Measurements from ENCODE around the gene UBE3B.
A peak's percentile ranks its signal among the peaks of the same experiment; 100 is the strongest.
"Not testable (repeated sequence)": the region's sequence is repeated elsewhere in the genome, so short reads cannot be mapped to it uniquely, and the experiment has no call there.

UBE3B gene, protein sequence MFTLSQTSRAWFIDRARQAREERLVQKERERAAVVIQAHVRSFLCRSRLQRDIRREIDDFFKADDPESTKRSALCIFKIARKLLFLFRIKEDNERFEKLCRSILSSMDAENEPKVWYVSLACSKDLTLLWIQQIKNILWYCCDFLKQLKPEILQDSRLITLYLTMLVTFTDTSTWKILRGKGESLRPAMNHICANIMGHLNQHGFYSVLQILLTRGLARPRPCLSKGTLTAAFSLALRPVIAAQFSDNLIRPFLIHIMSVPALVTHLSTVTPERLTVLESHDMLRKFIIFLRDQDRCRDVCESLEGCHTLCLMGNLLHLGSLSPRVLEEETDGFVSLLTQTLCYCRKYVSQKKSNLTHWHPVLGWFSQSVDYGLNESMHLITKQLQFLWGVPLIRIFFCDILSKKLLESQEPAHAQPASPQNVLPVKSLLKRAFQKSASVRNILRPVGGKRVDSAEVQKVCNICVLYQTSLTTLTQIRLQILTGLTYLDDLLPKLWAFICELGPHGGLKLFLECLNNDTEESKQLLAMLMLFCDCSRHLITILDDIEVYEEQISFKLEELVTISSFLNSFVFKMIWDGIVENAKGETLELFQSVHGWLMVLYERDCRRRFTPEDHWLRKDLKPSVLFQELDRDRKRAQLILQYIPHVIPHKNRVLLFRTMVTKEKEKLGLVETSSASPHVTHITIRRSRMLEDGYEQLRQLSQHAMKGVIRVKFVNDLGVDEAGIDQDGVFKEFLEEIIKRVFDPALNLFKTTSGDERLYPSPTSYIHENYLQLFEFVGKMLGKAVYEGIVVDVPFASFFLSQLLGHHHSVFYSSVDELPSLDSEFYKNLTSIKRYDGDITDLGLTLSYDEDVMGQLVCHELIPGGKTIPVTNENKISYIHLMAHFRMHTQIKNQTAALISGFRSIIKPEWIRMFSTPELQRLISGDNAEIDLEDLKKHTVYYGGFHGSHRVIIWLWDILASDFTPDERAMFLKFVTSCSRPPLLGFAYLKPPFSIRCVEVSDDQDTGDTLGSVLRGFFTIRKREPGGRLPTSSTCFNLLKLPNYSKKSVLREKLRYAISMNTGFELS

DNA sequence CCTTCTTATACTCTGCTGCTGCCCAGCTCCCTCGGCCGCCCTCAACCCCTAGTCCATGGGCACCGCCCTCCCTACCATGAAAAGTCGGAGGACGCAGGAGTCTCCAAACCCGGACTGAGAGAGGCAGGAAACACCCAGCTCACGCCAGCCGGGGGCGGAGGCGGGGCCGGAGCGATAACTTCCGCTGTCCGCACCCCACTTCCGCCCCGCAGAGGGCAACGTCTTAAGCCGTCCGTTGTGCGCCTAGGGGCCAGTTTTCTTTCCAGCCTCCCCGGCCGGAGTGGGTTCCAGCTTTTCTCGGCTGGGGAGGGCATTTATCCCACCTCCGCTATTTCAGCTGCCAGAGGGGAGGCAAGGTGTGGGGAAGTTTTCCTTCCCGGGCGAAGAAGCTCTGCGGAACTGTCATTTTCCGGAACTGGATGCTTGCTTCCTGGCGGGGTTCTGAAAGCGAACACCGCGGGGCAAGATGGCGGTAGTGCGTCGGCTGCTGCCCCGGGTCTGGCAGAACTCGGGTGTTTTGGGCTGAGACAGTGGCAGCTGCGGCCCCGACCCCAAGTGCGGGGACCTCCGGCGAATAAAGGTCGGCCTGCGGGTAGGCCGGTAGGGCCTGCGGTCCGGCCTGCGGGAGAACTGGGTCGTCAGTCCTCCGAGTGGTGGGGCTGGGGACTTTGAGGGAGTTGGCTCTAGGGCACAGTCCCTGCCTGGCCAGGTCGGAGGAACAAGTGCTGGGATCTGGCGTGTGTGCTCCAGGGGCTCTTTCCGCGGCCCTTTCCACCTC, at the start of gene UBE3B, which contains the start of gene KCTD10:
Gene UBE3B, plus strand, starts transcription at position 450 of the 778 bp plus-strand sequence. CDS start 5,918 bp downstream, outside the sequence.
Gene KCTD10, minus strand, starts transcription at position 116 of the 778 bp plus-strand sequence. Its CDS starts 38 bp downstream, at position 78.
- DNase-seq: peak; percentile 91

DNA sequence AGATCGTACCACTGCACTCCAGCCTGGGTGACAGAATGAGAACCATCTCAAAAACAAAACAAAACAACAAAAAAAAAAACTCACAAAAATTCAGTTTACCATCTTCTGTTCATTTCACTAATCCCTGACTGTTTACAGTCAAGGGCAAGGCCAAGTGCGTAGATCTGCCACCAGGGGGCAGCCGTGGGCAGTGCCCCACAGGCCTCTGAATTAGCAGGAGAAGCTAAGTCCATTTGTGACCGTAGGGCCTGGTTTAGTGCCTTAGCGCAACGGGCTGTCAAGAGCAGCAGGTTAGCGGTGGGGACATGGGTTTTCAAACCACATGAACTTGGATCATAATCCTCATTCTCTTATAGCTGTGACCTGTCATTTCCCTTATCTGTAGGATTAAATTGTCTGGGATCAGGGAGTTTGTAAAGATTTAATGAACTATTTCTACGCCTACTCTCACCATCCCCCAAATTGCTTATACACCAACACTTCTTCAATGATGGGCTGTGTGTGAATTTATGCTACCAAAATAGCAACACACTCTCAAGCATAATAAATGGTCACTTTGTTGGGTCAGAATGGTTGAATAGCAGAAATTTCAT, 49.3 kb upstream of the UBE3B start:
- peak; percentile 86 for DNase-seq

GRCh38 chr12:109428804-109429203, 48.6 kb upstream of the UBE3B start:
- DNase-seq: not testable (repeated sequence)

GRCh38 chr12:109430244-109430643, 47.2 kb upstream of the UBE3B start:
- no peak for DNase-seq

- no peak for DNase-seq
Measured at GRCh38 chr12:109432431-109432830, 45.0 kb upstream of the UBE3B start.

- peak; percentile 32 for DNase-seq
Measured at GRCh38 chr12:109432842-109433304, 44.6 kb upstream of the UBE3B start.

GRCh38 chr12:109433618-109434017, 43.8 kb upstream of the UBE3B start:
- no peak for DNase-seq

DNA sequence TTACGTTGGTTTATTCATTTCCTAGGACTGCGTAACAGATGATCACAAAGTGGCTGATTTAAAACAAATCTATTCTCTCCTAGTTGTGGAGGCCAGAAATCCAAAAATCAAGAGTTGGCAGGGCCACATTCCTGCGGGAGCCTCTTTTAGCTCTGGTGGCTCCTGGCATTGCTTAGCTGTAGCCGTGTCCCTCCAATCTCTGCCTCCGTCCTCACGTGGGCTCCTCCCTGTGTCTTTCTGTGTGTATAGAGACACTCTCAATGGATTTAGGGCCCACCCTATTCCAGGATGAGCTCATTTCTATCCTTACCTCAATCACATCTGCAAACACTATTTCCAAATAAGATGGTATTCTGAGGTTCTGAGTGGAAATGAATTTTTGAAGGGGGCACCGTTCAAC, 42.9 kb upstream of the UBE3B start:
- DNase-seq: no peak

- DNase-seq: no peak
Measured at GRCh38 chr12:109435428-109436187, 41.8 kb upstream of the UBE3B start.

- no peak for DNase-seq
Measured at GRCh38 chr12:109436188-109436560, 41.3 kb upstream of the UBE3B start.

DNA sequence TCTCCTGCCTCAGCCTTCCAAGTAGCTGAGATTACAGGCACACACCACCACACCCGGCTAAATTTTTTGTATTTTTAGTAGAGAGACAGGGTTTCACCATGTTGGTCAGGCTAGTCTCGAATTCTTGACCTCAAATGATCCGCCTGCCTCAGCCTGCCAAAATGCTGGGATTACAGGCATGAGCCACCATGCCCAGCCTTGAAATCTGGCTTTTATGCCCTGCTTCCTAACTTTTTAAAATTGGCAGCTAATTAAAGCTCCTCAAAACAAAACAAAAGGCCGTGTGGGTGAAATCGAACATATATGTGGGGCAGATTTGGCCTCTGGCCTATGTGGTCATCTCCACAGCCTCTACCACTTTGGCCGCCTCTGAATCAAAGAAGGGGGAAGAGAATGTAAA, 38.3 kb upstream of the UBE3B start:
- no peak for DNase-seq

DNA sequence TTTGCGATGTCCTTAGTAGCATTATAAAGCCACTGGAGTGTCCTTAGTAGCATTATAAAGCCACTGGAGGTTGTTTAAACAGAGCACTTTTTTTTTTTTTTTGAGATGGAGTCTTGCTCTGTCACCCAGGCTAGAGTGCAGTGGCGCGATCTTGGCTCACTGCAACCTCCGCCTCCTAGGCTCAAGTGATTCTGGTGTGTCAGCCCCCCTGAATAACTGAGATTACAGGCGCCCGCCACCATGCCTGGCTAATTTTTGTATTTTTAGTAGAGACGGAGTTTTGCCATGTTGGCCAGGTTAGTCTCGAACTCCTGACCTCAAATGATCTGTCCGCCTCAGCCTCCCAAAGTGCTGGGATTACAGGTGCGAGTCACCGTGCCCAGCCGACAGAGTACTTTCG, 37.5 kb upstream of the UBE3B start:
- DNase-seq: not testable (repeated sequence)

GRCh38 chr12:109440851-109441490, 36.5 kb upstream of the UBE3B start:
- no peak for DNase-seq

GRCh38 chr12:109443794-109444193, 33.6 kb upstream of the UBE3B start:
- DNase-seq: no peak

DNA sequence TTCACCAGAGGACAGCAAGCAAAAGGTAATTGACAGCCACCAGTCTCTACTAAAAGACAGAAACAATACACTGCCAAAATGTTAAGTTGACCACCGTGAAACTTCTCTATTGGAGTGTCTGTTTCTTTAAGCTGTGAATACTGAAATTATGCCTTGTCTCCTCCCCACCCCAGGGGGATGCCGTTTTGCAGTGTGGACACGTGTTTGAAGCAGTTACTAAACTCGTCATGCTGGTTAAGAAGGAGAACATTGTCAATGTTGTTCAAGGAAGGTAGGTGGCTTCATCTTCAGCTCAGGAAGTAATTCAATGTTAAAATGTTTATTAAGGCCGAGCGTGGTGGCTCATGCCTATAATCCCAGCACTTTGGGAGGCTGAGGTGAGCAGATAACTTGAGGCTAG, 33.2 kb upstream of the UBE3B start:
- no peak for DNase-seq

DNA sequence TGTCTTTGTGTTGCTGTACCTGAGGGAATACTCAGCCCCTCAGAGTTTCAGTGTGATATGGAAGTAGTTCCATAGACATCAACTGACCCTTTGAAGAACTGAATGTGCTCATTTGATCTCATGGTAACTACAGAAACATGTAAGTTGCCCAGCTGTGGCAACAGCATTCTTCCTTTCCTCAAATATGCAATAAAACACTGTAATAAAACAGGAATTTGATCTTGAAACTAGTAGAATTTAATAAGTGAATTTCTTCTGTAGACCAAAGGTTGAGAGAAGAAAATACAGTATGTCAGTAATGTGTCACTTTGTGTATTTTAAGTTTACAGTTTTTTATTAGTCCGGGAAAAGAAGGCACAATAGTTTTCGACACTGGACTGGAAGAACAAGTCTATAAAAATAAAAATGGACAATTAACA, 32.2 kb upstream of the UBE3B start:
- DNase-seq: no peak

DNA sequence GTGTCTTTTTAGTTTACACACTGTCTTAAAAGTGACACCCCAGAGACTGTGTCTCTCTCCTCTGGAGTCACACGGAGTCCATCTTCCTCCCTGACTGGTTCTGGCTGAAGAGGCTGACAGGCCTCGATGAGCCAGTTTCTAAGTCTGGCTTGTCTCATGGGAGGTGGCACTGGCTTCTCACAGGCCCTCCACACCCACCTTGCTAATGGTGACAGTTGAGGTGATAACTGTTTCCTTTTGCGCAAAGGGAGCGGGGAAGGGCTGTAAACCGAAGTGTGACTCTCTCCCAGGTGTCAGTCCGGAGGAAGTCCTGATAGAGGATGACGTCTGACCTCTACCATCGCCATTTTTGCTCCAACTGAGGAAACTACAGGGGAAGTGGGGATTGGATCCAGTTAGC, 30.6 kb upstream of the UBE3B start:
- DNase-seq: no peak

DNA sequence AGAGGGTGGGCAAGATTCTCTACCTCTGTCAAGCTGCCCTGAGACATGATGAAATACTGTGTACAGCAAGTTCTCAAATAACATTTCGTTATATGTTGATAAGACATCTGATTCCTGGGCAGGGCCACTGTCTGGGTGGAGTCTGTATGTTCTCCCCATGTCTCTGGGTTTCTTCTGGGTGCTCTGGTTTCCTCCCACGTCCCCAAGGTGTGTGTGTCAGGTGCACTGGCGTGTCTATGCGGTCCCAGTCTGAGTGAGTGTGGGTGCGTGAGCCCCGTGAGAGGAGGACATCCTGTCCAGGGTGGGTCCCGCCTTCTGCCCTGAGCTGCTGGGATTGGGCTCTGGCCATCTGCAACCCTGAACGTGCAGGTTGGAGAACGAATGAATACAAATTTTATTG, 30.0 kb upstream of the UBE3B start:
- DNase-seq: no peak

GRCh38 chr12:109448272-109448671, 29.2 kb upstream of the UBE3B start:
- no peak for DNase-seq

- no peak for DNase-seq
Measured at GRCh38 chr12:109448707-109449390, 28.6 kb upstream of the UBE3B start.
